H1 (cell line): ENCODE data around the gene ACADSB. TPM values are rescaled to one million over a fixed set of nuclear protein-coding genes. Genes with fewer than 3 reads are reported as not detected.
A peak's percentile ranks its signal among the peaks of the same experiment; 100 is the strongest.

Experiments used
- CTCF ChIA-PET: fragments of 300-600 bp; sonication (Branson Sonifier 250); formaldehyde crosslinking; loops from one replicate; lab custom pipeline; 2021; ENCODE audit not compliant: partially characterized antibody; lab: Charles Lee
- POLR2A ChIA-PET: fragments of 300-600 bp; sonication (Branson Sonifier 250); formaldehyde crosslinking; loops from one replicate; lab custom pipeline; 2021; ENCODE audit warnings: inconsistent platforms; ENCODE audit not compliant: partially characterized antibody; lab: Charles Lee
- DNase-seq, 2 experiments: peaks; one replicate each; pipeline versions ENCODE4 v3.0.0 to v3.0.0-alpha.2; 2010 to 2022; ENCODE audit warnings: low spot score in 2 of 2, low read depth in 1 of 2, mixed read lengths in 1 of 2
- FAIRE-seq: peaks from 2 replicates; lab custom pipeline; 2011; peaks lifted over from hg19 to GRCh38; lab: Jason Lieb, UNC
- H2AFZ ChIP-seq: 2 replicates; pipeline ENCODE4 v1.8.1; 2012; ENCODE audit warnings: low read length, inconsistent platforms
- H2AK5ac ChIP-seq: 2 replicates; pipeline ENCODE4 v1.6.1; 2013; ENCODE audit warnings: low read depth, low read length
- H2BK120ac ChIP-seq: replicated peaks from 2 replicates; pipeline ENCODE3; 2013; ENCODE audit warnings: low read depth, low read length, inconsistent platforms
- H2BK12ac ChIP-seq: 2 replicates; pipeline ENCODE4 v1.6.1; 2013; ENCODE audit warnings: low read depth, low read length
- H2BK15ac ChIP-seq: 2 replicates; pipeline ENCODE4 v1.6.1; 2013; ENCODE audit warnings: low read length
- H2BK20ac ChIP-seq: 2 replicates; pipeline ENCODE4 v1.6.1; 2013; ENCODE audit warnings: low read length
- H2BK5ac ChIP-seq: 2 replicates; pipeline ENCODE4 v1.6.1; 2013; ENCODE audit warnings: low read depth, low read length
- H3K14ac ChIP-seq: 2 replicates; pipeline ENCODE4 v1.6.1; 2013; ENCODE audit warnings: inconsistent platforms; ENCODE audit not compliant: insufficient read length
- H3K18ac ChIP-seq: 2 replicates; pipeline ENCODE4 v1.6.1; 2013; ENCODE audit warnings: low read length; ENCODE audit errors: extremely low read depth
- H3K23ac ChIP-seq: 2 replicates; pipeline ENCODE4 v1.6.1; 2013; ENCODE audit warnings: inconsistent platforms; ENCODE audit not compliant: insufficient read length
- H3K23me2 ChIP-seq: 2 replicates; pipeline ENCODE4 v1.6.1; 2013; ENCODE audit warnings: low read depth, low read length
- H3K27ac ChIP-seq: 2 replicates; pipeline ENCODE4 v1.6.1; 2011; ENCODE audit warnings: low read depth, low read length, inconsistent platforms
- H3K27me3 ChIP-seq, 4 experiments: replicated peaks in 1 of 4; 1 replicate in 1 of 4; 2 replicates in 3 of 4; pipeline versions ENCODE4 v1.6.1 to v1.8.1; 2011 to 2013; ENCODE audit warnings: low read length in 3 of 4, mild to moderate bottlenecking in 3 of 4, inconsistent platforms in 2 of 4, mixed read lengths in 2 of 4, moderate library complexity in 1 of 4; ENCODE audit not compliant: control insufficient read depth in 3 of 4, insufficient read depth in 3 of 4; ENCODE audit errors: extremely low read depth in 1 of 4
- H3K36me3 ChIP-seq, 4 experiments: 2 replicates each; pipeline versions ENCODE4 v1.6.1 to v1.8.1; 2011 to 2013; ENCODE audit warnings: mild to moderate bottlenecking in 4 of 4, low read length in 3 of 4, moderate library complexity in 2 of 4, control low read depth in 1 of 4, inconsistent platforms in 1 of 4; ENCODE audit not compliant: insufficient read depth in 4 of 4, control insufficient read depth in 2 of 4
- H3K4ac ChIP-seq: replicated peaks from 2 replicates; pipeline ENCODE3; 2013; ENCODE audit warnings: low read length, low read depth, mixed read lengths, inconsistent platforms; ENCODE audit not compliant: insufficient read length
- H3K4me1 ChIP-seq, 4 experiments: replicated peaks in 1 of 4; 1 replicate in 1 of 4; 2 replicates in 3 of 4; pipeline versions ENCODE4 v1.6.1 to v1.8.1; 2011 to 2013; ENCODE audit warnings: low read length in 3 of 4, inconsistent platforms in 2 of 4, mixed read lengths in 1 of 4; ENCODE audit not compliant: insufficient read depth in 4 of 4, control insufficient read depth in 3 of 4
- H3K4me2 ChIP-seq, 2 experiments: 2 replicates each; pipeline versions ENCODE4 v1.6.1 to v1.8.1; 2011 to 2013; ENCODE audit warnings: low read depth in 2 of 2, low read length in 2 of 2, control low read depth in 1 of 2, inconsistent platforms in 1 of 2, mild to moderate bottlenecking in 1 of 2; ENCODE audit not compliant: insufficient read depth in 1 of 2
- H3K4me3 ChIP-seq, 4 experiments: fragments of 200-600, 300-600 bp in 1 of 4; sonication (generic), shearing (Covaris generic), sonication (Bioruptor Twin) in 1 of 4; 2 replicates each; pipeline versions ENCODE4 v1.5.1 to v1.8.1; 2011 to 2016; ENCODE audit warnings: low read length in 4 of 4, low read depth in 3 of 4, control low read depth in 2 of 4, inconsistent platforms in 2 of 4, mild to moderate bottlenecking in 2 of 4, mixed read lengths in 1 of 4, moderate library complexity in 1 of 4; ENCODE audit not compliant: insufficient read depth in 2 of 4; ENCODE audit errors: extremely low read depth in 1 of 4
- H3K56ac ChIP-seq: replicated peaks from 2 replicates; pipeline ENCODE3; 2013; ENCODE audit warnings: low read depth, mild to moderate bottlenecking, mixed read lengths, low read length, inconsistent platforms; ENCODE audit not compliant: insufficient read length
- H3K79me1 ChIP-seq: 2 replicates; pipeline ENCODE4 v1.6.1; 2013; ENCODE audit warnings: low read depth, low read length, control low read depth
- H3K79me2 ChIP-seq, 2 experiments: 2 replicates each; pipeline versions ENCODE4 v1.6.1 to v1.8.1; 2012 to 2013; ENCODE audit warnings: low read length in 2 of 2, mild to moderate bottlenecking in 2 of 2, inconsistent platforms in 1 of 2; ENCODE audit not compliant: insufficient read depth in 2 of 2, control insufficient read depth in 1 of 2
- H3K9ac ChIP-seq, 4 experiments: replicated peaks in 1 of 4; 1 replicate in 1 of 4; 2 replicates in 3 of 4; pipeline versions ENCODE4 v1.6.1 to v1.8.1; 2011 to 2013; ENCODE audit warnings: low read depth in 3 of 4, low read length in 3 of 4, control low read depth in 2 of 4, mild to moderate bottlenecking in 2 of 4, moderate library complexity in 2 of 4, inconsistent platforms in 1 of 4; ENCODE audit errors: extremely low read depth in 1 of 4
- H3K9me3 ChIP-seq, 2 experiments: 2 replicates each; pipeline versions ENCODE4 v1.6.1 to v1.8.1; 2012 to 2013; ENCODE audit warnings: mild to moderate bottlenecking in 2 of 2, moderate library complexity in 2 of 2, control low read depth in 1 of 2, inconsistent platforms in 1 of 2, low read depth in 1 of 2, low read length in 1 of 2, mixed read lengths in 1 of 2; ENCODE audit not compliant: insufficient read depth in 2 of 2
- H4K20me1 ChIP-seq, 2 experiments: replicated peaks in 1 of 2; 2 replicates each; pipeline versions ENCODE3 to v1.8.1; 2011 to 2013; ENCODE audit warnings: inconsistent platforms in 2 of 2, low read length in 2 of 2, mild to moderate bottlenecking in 1 of 2; ENCODE audit not compliant: insufficient read depth in 2 of 2, control insufficient read depth in 1 of 2
- H4K5ac ChIP-seq: 2 replicates; pipeline ENCODE4 v1.6.1; 2013; ENCODE audit warnings: low read length, low read depth, mixed read lengths, inconsistent platforms; ENCODE audit not compliant: insufficient read length
- H4K8ac ChIP-seq: 2 replicates; pipeline ENCODE4 v1.8.0; 2013; ENCODE audit warnings: mild to moderate bottlenecking, moderate library complexity, low read length, inconsistent platforms; ENCODE audit not compliant: insufficient read depth; ENCODE audit errors: extremely low read depth
- H4K91ac ChIP-seq: replicated peaks from 2 replicates; pipeline ENCODE3; 2013; ENCODE audit warnings: low read length, mixed read lengths, inconsistent platforms; ENCODE audit not compliant: insufficient read length
- BRCA1 ChIP-seq: IDR thresholded peaks from 2 replicates; pipeline ENCODE4 v1.6.1; 2012; ENCODE audit warnings: low read depth, low read length, improper control_type of control experiment
- EGR1 ChIP-seq: IDR thresholded peaks from 2 replicates; pipeline ENCODE4 v1.6.1; 2011; ENCODE audit warnings: low read depth, low read length, borderline replicate concordance
- FOSL1 ChIP-seq: IDR thresholded peaks from 2 replicates; pipeline ENCODE4 v1.6.1; 2011; ENCODE audit warnings: mild to moderate bottlenecking, low read depth, low read length, moderate library complexity; ENCODE audit not compliant: insufficient read depth
- RAD21 ChIP-seq, 2 experiments: IDR thresholded peaks in 1 of 2; conservative IDR thresholded peaks in 1 of 2; 2 replicates each; pipeline ENCODE4 v1.6.1; 2011; ENCODE audit warnings: low read depth in 2 of 2, low read length in 2 of 2, improper control_type of control experiment in 1 of 2, inconsistent platforms in 1 of 2, mild to moderate bottlenecking in 1 of 2, moderate library complexity in 1 of 2
- RFX5 ChIP-seq: IDR thresholded peaks from 2 replicates; pipeline ENCODE4 v1.6.1; 2011; ENCODE audit warnings: low read depth, low read length, improper control_type of control experiment, borderline replicate concordance
- SIX5 ChIP-seq: IDR thresholded peaks from 2 replicates; pipeline ENCODE4 v1.6.1; 2011; ENCODE audit warnings: mild to moderate bottlenecking, low read depth, low read length
- SP4 ChIP-seq: IDR thresholded peaks from 2 replicates; pipeline ENCODE4 v1.6.1; 2012; ENCODE audit warnings: low read length, inconsistent platforms
- TCF12 ChIP-seq: IDR thresholded peaks from 2 replicates; pipeline ENCODE4 v1.6.1; 2011; ENCODE audit warnings: low read depth, mild to moderate bottlenecking, low read length
- TEAD4 ChIP-seq: IDR thresholded peaks from 2 replicates; pipeline ENCODE4 v1.6.1; 2012; ENCODE audit warnings: low read depth, low read length, inconsistent platforms, mixed read lengths
- WGBS, 2 experiments: shearing (Covaris generic) in 1 of 2; methylation state at CpG; one replicate each; pipeline versions ENCODE4 v1.1.6 to v1.1.7; 2013 to 2015; ENCODE audit warnings: low lambda C conversion rate in 2 of 2, mixed read lengths in 2 of 2, inconsistent platforms in 1 of 2, low coverage in 1 of 2, missing lambda C conversion rate in 1 of 2; ENCODE audit not compliant: insufficient replicate concordance in 2 of 2, insufficient coverage in 1 of 2, insufficient read length in 1 of 2; ENCODE audit errors: extremely low coverage in 1 of 2, missing lambda C conversion rate in 1 of 2; 5-methylcytosine and 5-hydroxymethylcytosine counted together
- polyA plus RNA-seq, 7 experiments: library from polyadenylated mRNA; depleted of rRNA in 3 of 7; stranded (reverse) in 5 of 7; unstranded in 2 of 7; fragments of >200 nt in 5 of 7; fragments of 200-250 nt in 2 of 7; gene quantifications; 1 replicate in 5 of 7; 2 replicates in 1 of 7; 4 replicates in 1 of 7; pipeline versions ENCODE4 v1.2.1 to v1.2.3, GENCODE V29; 2011 to 2013; ENCODE audit warnings: missing spikeins in 2 of 7, mixed read lengths in 2 of 7
- total RNA-seq: library from RNA; stranded (reverse); fragmentation: NEBNext Ultra II Directional; extraction: Animal tissue kit (Norgen Biotek cat#: 25700); gene quantifications from 2 replicates; pipeline ENCODE4 v1.2.1, GENCODE V29; 2021

ACADSB gene
- total and polyA plus RNA-seq, 2 of the 8 experiments (the other 6 are each of a cell fraction or from before 2014, with no cell fraction given): 5.6 to 11.2 TPM

DNA sequence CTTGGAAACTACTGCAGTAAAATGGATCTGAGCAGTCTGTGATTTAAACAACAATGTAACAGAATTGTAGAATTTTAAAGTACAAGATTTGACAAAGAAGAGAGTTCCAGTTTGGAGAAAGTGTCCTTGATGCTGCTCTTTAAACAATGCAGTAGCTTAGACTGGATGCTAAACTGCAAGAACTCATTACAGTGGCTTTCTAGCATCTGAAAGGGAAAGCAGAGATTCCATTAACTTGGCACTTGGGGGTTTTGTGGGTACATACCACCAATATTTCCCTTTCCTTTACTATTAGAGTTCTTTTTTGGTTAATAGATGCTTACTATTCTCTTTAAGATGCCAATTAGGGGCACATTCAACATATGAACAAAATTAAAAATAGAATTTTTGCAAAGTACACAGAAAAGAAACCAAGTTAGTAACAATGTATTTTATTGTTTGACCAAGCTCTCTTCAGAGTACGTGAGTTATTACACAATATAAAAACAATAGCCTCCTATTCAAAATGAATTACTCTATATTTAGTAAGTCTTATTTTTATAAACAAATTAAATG, 16.7 kb upstream of the ACADSB start:
- no peak for FAIRE-seq
- no peak overlapping the region for H3K14ac ChIP-seq
- no peaks in the 10 kb centered on the region for H3K9me3 ChIP-seq
- H2BK15ac ChIP-seq: no peak overlapping the region
- no peak overlapping the region for H3K4me3 ChIP-seq
- no peaks in the 10 kb centered on the region for H3K23me2 ChIP-seq
- no peaks in the 10 kb centered on the region for H3K79me2 ChIP-seq
- no peak overlapping the region for H3K18ac ChIP-seq
- H4K20me1 ChIP-seq: no peaks in the 10 kb centered on the region
- no peak overlapping the region for H3K56ac ChIP-seq
- peaks cover 2 to 18% (median 8%) of the 10 kb centered on the region in 4 experiments; a peak in 6 of 8 replicates for H3K36me3 ChIP-seq
- no peak overlapping the region for H2BK120ac ChIP-seq
- no peak overlapping the region for H2BK5ac ChIP-seq
- H4K91ac ChIP-seq: no peak overlapping the region
- no peaks in the 10 kb centered on the region for H3K79me1 ChIP-seq
- no peak overlapping the region for H3K23ac ChIP-seq
- no peak overlapping the region for H3K4ac ChIP-seq
- H3K4me2 ChIP-seq: no peak overlapping the region
- no peaks in the 10 kb centered on the region for H3K4me1 ChIP-seq
- no peak overlapping the region for H2AFZ ChIP-seq
- ChIA-PET CTCF (interaction anchor here (4.5 kb wide), 1 partner anchor 11 kb away, joined by 31 read pairs; the partner anchor contains the start of gene PSTK), POLR2A (interaction anchor here (0.7 kb wide), 1 partner anchor 18 kb away, joined by 3 read pairs; no protein-coding TSS in a partner anchor)
- H3K27ac ChIP-seq: no peak overlapping the region
- H3K27me3 ChIP-seq: no peaks in the 10 kb centered on the region
- H2BK20ac ChIP-seq: no peak overlapping the region
- H2AK5ac ChIP-seq: no peak overlapping the region
- H4K5ac ChIP-seq: no peak overlapping the region
- DNase-seq: no peak
- H3K9ac ChIP-seq: peak overlapping the region in 1 of 4 experiments; percentile 34; a peak in 1 of 7 replicates
- no peak overlapping the region for H2BK12ac ChIP-seq
- H4K8ac ChIP-seq: no peak overlapping the region
- WGBS, 2 experiments: 96% methylated on average over 1 of the region's 1 CpG; no CpG with 5 or more reads in 1 of the 2 experiments
- TF ChIP-seq SIX5: no peak
- no peak for TF ChIP-seq RAD21 (IDR thresholded peaks at IDR 0.05 in 1 of 2, conservative IDR thresholded peaks at IDR 0.05 in 1 of 2; ENCODE audit: low read depth in 2 of 2, low read length in 2 of 2)
- no peak for TF ChIP-seq FOSL1
- no peak for TF ChIP-seq EGR1
- no peak for TF ChIP-seq BRCA1
- no peak for TF ChIP-seq TCF12
- no peak for TF ChIP-seq TEAD4
- TF ChIP-seq SP4: no peak
- no peak for TF ChIP-seq RFX5
